HG03442 (cell line): ENCODE results near the gene SLCO3A1.

Experiments
- ATAC-seq: cut with Tn5 transposase; IDR thresholded peaks from one replicate; pipeline ENCODE4 v1.9.1; 2021; ENCODE audit warnings: mild to moderate bottlenecking, moderate library complexity; ENCODE audit not compliant: unreplicated experiment

SLCO3A1 gene

DNA sequence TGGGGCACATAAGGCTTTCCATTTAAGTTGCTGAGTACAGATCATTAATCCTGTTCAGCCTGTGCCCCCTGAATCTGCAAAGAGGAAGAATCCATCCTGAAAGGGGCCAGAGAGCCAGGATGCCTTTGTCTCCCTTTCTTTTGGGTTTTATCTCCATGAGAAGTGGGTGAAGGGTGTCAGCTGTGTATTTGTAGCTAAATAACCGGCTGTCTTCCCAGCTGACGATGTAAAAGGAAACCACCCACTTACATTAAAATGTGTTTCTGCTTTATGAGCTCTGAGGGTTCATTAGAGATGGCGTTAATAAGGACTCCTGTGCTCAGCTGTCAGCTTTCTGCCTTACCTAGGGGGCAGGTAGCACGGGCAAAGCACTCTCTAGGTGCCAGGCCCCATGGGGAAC, 83.4 kb downstream of the SLCO3A1 start:
- ATAC-seq: no peak

DNA sequence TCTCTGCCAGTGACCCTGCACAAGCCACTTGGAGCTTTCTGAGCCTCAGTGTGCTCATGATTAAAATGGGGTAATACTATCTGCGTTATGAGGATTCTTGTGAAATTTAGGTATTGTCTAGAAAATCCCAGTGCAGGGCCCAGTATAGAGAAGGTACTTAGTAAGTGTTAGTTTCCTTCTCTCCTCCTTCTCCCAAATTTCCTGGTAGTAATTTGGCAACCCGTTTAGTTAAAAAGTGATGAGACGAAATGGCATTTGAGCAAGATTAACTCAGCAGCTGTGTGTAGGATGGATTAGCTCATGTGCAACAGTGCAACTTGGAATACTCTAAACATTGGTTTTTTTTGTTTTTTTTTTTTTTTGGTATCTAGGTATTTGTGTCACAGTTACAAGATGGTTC, 84.6 kb downstream of the SLCO3A1 start:
- ATAC-seq: no peak

DNA sequence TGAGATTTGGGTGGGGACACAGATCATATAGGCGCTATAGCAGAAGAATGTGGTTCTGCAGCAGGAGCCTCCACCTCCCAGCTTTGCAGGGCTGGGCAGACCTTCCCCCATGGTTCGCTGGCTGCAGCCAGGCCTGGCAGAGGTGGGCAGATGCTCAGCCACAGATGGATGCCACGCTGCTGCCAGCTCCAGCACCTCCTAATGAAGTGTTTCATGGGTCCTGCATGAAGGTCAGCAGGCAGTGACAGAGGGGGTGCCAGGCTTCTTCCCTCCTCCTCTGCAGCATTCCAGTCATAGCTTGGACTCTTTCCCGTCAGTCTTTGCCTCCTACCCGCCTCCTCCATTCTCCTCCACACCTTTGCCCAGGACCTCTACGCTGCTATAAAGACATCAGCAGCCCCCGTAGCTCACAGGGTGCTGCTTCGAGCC, 85.9 kb downstream of the SLCO3A1 start:
- no peak for ATAC-seq

DNA sequence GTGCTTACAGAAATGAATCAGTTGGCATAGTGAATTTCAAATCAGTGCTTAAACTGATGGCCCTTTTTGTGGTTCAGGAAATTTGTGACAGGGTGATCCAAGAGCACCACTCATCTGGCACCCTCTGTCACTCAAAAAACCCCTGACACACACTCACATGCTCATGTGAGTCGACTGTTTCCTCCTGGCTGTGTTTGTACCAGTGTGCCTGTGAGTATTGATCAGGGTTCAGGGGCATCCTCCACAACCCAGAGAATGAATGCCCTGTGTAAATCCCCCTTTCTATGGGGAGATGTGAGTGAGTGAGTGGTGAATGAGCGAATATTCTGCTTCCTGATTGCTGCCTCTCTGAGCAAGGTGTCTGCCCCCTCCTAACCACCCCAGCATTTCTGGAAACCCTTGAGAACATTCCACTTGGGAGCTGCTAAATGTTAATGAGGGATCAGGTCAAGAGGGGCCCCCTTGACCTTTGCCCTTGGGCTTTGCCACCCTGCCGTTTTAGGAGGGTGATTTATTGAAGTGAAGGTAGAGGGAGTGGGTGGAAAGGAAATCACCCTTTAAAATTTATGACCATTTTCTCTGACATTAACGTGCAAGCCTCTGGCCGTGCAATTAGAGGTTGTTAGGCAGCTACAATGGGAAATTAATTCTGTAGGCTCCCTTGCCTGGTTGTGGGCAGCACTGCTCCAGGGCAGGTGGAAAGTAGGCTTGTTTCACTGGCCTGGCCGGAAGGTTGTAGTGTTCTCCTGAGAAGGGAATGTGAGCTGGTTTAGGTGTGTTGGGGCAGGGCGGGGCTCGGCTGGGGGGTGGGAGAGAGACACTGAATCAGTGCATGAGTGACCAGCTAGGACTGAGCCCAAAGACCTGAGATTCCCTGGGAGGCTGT, 87.2 kb downstream of the SLCO3A1 start:
- ATAC-seq: peak; percentile 35

DNA sequence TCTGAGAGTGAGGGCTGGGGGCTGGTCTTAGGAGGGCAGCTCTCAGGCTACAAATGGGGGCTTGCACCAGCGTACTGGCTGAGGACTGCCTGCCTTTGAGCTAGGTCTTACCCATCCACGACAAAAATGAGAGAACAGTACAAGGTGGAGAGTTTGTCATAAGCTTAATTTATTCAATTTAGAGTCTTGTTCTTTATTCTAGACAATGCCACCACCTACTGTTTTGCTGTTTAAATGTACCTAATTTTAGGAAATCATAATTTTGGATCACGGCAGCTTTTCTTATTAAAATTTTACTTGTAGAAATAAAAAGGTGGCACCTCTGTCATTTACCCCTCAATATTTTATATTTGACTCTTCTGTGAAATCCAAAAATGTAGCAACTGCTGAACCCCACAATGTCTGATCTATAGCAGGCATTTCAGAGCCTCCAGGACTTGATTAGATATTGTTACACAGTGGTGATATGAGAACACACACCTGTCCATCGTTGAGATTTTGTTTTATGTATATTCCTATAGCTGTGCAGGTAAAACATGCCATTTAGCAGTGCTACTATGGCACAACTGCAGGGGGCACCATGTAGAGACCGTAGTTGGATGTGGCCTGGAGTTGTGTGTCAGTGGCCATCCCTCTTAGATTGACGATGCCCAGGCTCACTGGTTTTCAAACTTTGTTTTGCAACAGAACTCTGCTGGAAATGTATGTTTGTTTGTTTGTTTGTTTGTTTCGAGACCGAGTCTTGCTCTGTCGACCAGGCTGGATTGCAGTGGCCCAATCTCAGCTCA, 88.6 kb downstream of the SLCO3A1 start:
- ATAC-seq: no peak

DNA sequence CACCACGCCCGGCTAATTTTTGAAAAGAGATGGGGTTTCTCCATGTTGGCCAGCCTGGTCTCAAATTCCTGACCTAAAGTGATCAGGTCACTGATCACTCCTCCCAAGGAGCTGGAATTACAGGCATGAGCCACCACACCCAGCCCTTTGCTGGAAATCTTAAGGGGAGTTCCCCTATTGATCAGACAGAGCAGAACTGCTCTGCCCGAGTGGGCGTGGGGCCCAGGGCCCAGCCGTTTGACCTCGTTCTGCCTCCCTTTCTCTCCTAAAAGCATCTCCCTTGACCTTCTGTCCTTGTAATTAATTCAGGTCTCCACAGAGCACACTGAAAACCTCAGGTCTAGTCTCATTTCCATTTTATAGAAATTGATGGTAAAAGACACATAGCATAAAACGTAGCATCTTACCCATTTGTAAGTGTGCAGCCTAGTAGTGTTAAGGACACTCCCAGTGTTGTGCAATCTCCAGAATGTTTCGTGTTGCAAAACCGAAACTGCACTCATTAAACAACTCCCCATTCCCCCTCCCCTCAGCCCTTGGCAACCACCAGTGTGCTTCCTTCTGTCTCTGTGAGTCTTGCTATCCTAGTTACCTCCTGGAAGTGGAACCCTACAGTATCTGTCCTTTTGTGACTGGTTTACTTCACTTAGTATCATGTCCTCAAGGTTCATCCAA, 89.3 kb downstream of the SLCO3A1 start:
- no peak for ATAC-seq

DNA sequence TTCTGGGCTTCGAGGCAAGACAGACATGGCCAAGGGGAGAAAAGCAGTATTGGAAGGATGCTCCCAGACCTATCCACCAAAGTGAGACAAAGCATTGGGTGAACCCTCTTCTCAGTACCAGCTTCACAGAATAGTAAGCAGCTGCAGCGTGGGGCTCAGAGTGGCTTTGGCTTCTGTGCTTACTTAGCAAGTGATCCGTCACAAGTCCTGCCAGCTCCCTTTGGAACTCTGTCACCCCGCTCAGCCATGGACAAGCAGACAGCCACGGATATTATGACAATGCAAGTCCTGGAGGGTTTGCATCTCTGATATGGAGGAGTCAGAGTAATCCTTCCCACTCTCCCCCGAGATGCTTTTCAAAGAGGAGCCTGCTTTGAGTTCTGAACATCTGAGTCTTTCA, 90.8 kb downstream of the SLCO3A1 start:
- no peak for ATAC-seq

DNA sequence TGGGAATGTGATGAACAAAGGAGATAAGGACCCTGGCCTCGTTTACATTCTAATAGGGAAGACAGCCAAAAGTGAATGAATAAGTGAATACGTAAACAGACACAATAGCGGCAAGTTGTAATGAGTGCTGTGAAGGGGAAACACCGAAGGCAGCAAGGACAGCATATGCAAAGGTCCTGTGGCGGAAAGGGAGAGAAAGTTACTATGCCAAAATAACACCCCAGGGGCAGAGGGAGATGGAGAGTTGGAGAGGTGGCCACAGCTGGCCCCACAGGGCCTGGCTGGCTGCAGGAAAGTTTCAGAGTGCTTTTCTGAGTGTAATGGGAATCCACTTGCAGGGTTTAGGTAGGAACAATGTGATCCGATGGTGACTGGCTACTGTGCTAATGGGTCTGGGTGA, 91.9 kb downstream of the SLCO3A1 start:
- no peak for ATAC-seq

DNA sequence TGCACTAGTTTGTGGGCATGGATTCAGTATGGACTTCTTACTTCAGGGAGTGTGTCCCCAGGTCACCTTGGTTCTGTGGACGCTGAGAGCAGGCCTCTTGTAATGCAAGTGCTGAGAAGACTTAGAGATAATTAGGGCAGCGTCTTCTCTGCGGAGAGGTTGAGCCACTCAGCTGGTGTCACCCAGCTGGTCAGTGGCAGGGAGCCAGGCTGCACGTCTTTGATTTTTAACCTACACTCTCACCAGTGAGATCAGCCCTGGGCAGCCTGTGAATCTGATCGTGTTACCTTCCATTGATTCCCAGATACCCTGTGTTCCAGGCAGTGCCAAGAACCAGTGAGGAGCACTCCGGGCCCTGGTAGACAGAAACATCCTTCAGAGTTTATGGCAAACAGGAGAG, 92.6 kb downstream of the SLCO3A1 start:
- ATAC-seq: no peak

DNA sequence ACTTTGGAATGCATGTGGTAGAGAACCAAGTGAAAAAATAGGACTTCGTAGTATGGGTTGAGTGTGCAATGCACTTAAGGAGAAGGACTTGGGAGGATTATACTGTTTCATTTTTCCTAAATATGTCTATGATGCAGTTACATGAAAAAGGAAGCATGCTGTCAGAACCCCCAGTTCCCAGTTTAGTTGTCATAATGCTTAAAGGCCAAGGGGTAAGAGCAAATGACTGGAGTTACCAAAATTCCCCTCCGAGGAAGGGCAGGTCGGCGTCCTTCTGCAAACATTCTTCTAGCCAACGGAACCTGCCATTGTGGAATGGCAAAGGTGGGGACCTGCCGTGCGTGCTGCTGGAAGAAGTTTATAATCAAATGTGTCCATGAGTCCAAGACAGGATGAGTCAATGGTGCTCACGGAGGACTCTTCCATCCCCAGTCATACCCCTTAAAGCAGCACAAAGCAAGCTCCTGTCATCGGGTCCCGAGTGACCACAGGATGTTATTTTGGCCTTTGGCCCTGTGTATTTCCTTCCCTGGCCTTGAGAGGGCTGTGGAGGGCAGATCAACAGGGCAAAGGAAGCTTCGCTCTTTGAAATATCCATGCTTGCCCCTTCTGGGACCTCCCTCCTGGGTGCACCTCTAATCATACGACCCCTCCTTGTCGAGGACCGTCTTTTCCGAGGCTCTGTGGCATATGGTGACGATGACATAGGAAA, 93.2 kb downstream of the SLCO3A1 start:
- ATAC-seq: no peak

DNA sequence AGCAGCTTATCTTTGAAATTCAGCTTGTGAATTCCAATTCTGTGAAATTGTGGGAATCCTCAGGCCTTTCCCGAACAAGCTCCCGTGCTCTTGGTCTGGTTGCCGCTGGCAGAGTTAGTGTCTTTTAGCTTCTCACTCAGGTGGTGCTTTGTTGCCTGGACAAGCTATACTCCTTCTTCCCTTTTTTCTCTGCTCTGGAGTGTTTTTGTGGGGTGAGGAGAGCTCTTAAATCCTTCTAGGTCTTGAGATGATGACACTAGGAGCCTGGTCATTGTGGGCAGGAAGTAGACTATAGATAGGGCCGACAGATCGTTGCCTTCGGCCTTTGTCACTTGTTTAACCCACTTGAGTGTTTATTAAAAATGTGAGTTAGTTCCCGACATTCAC, 93.8 kb downstream of the SLCO3A1 start:
- ATAC-seq: no peak

DNA sequence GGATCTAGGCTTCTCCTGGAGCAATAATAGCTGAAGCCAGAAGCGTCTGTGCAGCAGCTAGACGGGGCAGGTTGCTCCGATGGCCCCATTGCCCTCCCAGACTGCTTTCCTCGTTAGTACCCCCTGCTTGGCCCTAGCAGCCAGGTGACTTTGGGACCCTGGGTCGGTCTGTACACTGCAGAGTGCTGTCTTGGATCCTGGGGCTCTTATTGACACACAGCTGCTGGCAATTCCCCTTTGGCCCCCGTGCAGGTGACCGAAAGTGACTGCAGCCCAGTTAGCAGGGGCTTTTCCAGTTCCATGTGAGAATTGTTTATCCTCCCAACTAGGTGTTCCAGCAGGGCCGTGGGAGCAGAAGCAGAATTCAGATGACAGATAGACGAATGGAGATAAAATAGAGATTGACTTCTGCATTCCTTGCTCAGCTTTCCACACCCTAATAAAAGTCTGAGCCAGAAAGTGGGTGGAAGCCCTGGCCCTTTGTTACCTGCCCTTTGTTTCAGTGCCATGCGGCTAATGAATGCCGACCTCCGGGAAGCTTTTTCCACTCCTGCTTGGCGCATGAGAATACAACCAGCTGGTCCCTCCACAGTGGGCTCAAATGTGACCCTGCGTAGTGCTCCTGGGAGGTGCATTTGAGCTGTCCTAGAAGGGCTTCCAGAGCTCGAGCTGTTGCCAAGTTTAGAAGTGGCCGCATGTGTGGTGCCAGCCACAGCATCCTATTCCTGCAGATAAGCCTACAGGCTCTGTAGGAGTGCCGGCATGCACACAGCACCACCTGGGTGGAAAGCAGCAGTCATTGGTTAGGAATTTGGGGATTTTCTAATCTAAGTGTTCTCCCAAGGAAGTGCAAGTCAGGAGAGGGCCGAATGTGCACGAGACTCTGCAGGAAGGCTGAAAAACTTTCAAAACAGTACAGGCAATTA, 94.4 kb downstream of the SLCO3A1 start:
- no peak for ATAC-seq

DNA sequence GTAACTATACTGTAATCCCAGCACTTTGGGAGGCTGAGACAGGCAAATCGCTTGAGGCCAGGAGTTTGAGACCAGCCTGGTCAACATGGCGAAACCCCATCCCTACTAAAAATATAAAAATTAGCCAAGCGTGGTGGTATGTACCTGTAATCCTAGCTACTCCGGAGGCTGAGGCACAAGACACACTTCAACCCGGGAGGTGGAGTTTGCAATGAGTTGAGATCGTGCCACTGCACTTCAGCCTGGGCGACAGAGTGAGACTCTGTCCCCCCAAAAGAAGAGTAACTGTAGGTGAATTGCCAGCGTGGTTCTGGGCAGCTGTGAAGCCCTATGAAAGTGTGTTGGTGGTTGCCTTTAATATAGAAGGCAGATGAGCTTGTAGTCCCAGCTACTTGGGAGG, 95.9 kb downstream of the SLCO3A1 start:
- no peak for ATAC-seq

DNA sequence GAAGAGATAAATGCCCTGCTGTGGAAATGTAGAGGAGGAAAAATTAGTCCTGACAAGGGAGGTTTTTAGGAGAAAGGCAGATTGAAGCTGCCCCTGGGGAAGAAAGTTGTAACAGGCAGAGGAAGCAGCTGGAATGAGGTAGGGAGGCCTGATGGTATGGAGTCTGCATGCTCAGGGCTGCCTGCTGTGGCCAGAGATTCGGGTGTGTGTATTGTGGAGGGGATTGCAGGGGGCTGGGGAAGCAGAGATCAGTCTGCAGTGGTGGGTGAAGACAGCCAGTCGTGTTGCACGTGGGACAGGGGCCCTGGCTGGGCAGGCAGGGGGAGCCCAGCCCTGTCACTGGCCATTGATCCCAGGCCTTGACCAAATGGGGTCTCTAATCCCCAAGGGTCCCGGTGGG, 96.5 kb downstream of the SLCO3A1 start:
- ATAC-seq: no peak

DNA sequence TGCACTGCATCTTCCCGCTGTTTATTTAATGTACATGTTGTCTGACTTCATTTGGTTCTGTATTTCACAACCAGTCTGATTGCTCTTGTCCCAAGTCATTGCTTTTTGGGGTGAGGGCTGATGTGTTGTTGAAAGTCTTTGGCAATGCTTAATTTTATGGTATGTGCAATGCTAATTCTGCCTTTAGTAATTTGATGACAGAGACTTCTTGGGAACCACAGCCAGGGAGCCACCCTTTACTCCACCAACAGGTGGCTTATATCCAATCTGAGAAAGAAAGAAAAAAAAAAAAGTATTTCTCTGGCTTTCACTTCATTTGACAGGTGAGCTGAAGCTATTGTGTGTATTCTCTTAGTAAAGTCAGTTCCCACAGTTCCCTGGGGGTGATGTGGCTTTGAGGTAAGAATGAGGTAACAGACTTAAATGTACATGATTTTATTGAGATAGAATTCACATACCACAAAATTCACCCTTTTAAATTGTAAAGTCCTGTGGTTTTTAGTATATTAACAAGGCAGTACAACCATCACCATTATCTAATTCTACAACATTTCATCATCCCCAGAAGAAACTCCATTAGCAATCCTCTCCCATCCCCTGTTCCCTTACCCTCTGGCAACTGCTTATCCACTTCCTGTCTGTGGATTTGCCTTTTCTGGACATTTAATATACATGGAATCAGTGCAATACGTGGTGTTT, 97.3 kb downstream of the SLCO3A1 start:
- no peak for ATAC-seq

DNA sequence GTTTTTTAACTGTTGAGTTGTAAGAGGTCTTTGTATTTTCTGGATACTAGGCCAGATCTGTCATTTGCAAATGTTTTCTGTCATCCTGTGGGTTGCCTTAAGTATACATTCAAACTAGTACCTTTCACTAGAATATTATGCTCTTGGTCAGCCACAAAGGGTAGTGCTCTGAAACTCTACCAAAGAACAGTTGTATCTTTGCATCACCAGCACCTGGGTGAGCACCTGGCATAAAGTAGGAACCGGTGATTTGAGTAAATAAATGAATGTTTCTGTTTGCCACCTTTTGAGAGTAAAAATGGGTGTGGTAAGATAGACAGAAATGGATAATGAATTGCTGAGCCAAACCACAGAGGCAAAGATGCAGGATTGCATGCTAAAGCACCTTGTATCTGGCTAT, 98.7 kb downstream of the SLCO3A1 start:
- ATAC-seq: no peak

DNA sequence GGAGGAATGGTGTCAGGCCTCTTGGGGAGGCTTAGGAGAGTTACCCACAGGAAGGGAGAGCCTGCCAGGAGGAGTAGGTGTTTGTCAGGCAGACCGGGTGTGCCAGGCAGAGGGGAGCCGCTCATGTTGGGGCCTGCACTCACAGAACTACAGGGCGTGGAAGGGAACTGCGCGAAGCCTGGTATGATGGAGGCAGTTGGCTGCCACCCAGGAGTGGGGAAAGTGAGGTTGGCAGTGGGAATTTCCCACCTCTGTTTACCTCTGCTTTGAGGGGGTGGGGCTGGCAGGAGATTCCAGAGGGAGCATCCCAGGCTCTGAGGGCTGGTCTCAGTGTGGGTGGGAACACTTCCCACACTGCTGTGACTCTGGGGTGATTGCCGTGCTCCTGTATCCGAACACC, 99.9 kb downstream of the SLCO3A1 start:
- ATAC-seq: no peak

DNA sequence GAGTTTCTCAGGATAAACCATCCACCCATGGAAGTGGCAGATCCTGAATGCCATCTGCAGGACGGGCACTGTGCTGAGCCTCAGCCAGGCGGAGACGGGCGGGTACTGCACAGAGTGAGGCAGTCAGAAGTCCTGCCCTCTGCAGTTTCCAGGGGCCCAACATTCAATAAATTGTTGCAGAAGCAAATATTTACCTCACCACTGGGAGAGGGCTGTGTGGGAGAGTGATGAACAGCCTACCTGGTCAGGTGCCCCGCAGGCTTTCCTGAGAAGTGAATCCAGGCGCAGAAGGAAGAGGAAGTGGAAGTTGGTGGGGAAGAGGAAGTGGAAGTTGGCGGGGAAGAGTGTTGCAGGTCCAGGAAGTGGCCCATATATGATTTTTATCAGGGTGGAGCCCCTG, 100.8 kb downstream of the SLCO3A1 start:
- no peak for ATAC-seq

DNA sequence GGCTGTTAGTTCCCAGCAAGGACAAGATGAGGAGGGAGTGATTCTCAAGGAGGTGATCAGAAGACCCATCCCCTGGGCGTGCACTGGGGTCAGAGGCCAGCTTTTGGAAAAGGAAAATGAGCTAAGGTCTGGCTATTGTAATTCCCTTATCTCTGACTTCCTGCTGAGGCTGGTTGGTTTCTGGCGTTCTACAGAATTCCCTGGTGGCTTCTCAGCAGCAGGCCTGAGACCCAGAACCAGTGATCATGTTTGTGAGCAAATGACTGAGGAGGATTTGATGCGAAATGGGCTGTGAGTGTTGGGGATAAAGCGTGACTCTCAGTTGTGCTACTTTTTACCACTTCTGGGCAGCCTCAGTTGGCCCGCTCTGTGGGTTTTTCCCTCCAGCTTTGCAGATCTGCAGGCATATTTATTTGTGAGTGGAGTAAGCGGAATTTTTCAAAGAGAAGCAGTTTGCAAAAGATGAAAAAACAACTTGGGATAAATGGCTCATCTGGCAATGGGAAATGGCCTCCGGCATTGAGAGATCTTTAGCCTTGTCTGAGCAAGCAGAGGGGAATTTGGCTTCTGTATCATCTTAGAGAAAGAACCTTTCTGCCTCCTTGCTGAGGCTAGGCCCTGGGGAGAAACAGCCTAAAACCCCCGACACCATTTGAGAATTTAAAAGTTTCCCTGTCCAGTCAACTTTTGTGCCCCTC, 102.7 kb downstream of the SLCO3A1 start:
- ATAC-seq: no peak
